ENCODE results near the gene PIK3C3. TPM values are rescaled to one million over a fixed set of nuclear protein-coding genes. Genes with fewer than 3 reads are reported as not detected.

PIK3C3 gene
- total RNA-seq, 4 donors from 2014 or later, result 20.2 to 70.7 (median 45.2) TPM

DNA sequence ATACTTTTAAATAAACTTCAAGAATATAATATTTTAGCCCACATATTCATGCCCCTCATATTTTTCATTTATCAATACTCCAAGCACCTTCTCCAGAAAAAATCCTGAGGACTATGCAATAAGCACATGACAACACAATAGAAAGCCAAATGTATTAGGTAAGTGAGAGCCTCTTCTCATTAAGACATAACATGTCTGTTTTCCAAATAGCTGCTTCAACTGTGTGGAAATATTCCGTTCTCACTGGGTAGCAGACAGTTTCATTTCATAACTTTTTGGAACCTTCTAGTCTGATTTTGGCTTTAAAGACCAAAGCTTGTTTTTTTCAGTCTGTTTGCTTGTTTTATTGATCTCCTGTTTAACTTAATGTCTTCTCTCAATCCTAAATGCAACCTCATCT, 137.8 kb downstream of the PIK3C3 start:
- Histone ChIP-seq H3K36me3 (no peaks in the 10 kb centered on the region), H3K9me3 (no peaks in the 10 kb centered on the region), H3K4me3 (no peak overlapping the region), H3K4me1 (peaks cover 0 to 7% (median 4%) of the 10 kb centered on the region in 4 donors), H3K27me3 (no peaks in the 10 kb centered on the region), H3K27ac (no peak overlapping the region)
- DNase-seq, result no peak
- in situ Hi-C loops (cut with MboI; ENCODE audit: low pct_ligation_motif_present in 1 of 4, low pct_unique_long_range_greater_than_20kb in 1 of 4, low sequenced_read_pairs in 3 of 4), result no loop called here
- 78 to 92% methylated on average over 1 of the region's 1 CpG for WGBS, 2 donors (ENCODE audit: low coverage in 1 of 2)
- TF ChIP-seq POLR2AphosphoS5 (IDR thresholded peaks at IDR 0.05) (no peak), EP300 (IDR thresholded peaks at IDR 0.05; ENCODE audit: low read depth) (no peak), POLR2A (IDR thresholded peaks at IDR 0.05) (no peak)
- TF ChIP-seq, protein P1, sequence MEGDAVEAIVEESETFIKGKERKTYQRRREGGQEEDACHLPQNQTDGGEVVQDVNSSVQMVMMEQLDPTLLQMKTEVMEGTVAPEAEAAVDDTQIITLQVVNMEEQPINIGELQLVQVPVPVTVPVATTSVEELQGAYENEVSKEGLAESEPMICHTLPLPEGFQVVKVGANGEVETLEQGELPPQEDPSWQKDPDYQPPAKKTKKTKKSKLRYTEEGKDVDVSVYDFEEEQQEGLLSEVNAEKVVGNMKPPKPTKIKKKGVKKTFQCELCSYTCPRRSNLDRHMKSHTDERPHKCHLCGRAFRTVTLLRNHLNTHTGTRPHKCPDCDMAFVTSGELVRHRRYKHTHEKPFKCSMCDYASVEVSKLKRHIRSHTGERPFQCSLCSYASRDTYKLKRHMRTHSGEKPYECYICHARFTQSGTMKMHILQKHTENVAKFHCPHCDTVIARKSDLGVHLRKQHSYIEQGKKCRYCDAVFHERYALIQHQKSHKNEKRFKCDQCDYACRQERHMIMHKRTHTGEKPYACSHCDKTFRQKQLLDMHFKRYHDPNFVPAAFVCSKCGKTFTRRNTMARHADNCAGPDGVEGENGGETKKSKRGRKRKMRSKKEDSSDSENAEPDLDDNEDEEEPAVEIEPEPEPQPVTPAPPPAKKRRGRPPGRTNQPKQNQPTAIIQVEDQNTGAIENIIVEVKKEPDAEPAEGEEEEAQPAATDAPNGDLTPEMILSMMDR (IDR thresholded peaks at IDR 0.05), result no peak
- intact Hi-C loops (cut with DNase I; ENCODE audit: low total_unique reads), result no loop called here

GRCh38 chr18:42094875-42095274, 139.8 kb downstream of the PIK3C3 start:
- H3K36me3 ChIP-seq, result no peaks in the 10 kb centered on the region
- in situ Hi-C loops (cut with MboI; ENCODE audit: low pct_ligation_motif_present in 1 of 4, low pct_unique_long_range_greater_than_20kb in 1 of 4, low sequenced_read_pairs in 3 of 4) (no loop called here), intact Hi-C loops (cut with DNase I; ENCODE audit: low total_unique reads) (no loop called here)
- DNase-seq, result no peak
- H3K27ac ChIP-seq, result no peak overlapping the region
- no peaks in the 10 kb centered on the region for H3K27me3 ChIP-seq
- H3K9me3 ChIP-seq, result no peaks in the 10 kb centered on the region
- peaks cover 0 to 7% (median 4%) of the 10 kb centered on the region in 4 donors for H3K4me1 ChIP-seq
- H3K4me3 ChIP-seq, result no peak overlapping the region
- TF ChIP-seq POLR2A (IDR thresholded peaks at IDR 0.05) (no peak), POLR2AphosphoS5 (IDR thresholded peaks at IDR 0.05) (no peak), EP300 (IDR thresholded peaks at IDR 0.05; ENCODE audit: low read depth) (no peak)
- TF ChIP-seq, protein P1 (IDR thresholded peaks at IDR 0.05), result no peak

GRCh38 chr18:42095732-42096377, 140.8 kb downstream of the PIK3C3 start:
- intact Hi-C loops (cut with DNase I; ENCODE audit: low total_unique reads) (no loop called here), in situ Hi-C loops (cut with MboI; ENCODE audit: low pct_ligation_motif_present in 1 of 4, low pct_unique_long_range_greater_than_20kb in 1 of 4, low sequenced_read_pairs in 3 of 4) (no loop called here)
- Histone ChIP-seq H3K4me3 (no peak overlapping the region), H3K4me1 (peaks cover 0 to 7% (median 4%) of the 10 kb centered on the region in 4 donors), H3K27ac (peak overlapping the region in 3 of 4 donors; percentile 7 to 23 (median 8)), H3K36me3 (no peaks in the 10 kb centered on the region), H3K9me3 (no peaks in the 10 kb centered on the region), H3K27me3 (no peaks in the 10 kb centered on the region)
- no peak for DNase-seq
- TF ChIP-seq POLR2AphosphoS5 (IDR thresholded peaks at IDR 0.05) (no peak), EP300 (IDR thresholded peaks at IDR 0.05; ENCODE audit: low read depth) (no peak), POLR2A (IDR thresholded peaks at IDR 0.05) (no peak)
- TF ChIP-seq, protein P1 (IDR thresholded peaks at IDR 0.05), result no peak

DNA sequence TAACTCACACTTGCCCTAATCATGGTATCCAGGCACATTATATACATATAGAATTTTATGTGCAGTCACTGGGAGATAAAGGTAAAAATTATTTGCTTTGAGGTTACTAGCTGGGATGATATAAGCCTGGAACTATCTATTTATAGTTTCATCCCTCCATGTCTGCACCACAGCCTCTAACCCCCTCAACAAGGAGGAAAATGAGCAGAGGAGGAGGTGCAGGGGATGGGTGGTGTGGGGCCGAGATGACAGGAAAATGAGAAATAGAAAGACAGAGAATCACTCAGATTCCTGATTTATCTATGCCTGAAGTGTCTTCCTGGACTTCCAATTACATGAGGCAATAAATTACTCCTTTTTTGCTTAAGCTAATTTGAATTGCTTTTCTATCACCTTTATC, 145.2 kb downstream of the PIK3C3 start:
- Histone ChIP-seq H3K27ac (no peak overlapping the region), H3K27me3 (no peaks in the 10 kb centered on the region), H3K4me1 (peaks cover 0 to 7% (median 4%) of the 10 kb centered on the region in 4 donors), H3K36me3 (no peaks in the 10 kb centered on the region), H3K4me3 (no peak overlapping the region), H3K9me3 (no peaks in the 10 kb centered on the region)
- DNase-seq, result no peak
- TF ChIP-seq POLR2AphosphoS5 (IDR thresholded peaks at IDR 0.05) (no peak), EP300 (IDR thresholded peaks at IDR 0.05; ENCODE audit: low read depth) (no peak), POLR2A (IDR thresholded peaks at IDR 0.05) (no peak)
- TF ChIP-seq, protein P1 (IDR thresholded peaks at IDR 0.05), result no peak
- intact Hi-C loops (cut with DNase I; ENCODE audit: low total_unique reads) (no loop called here), in situ Hi-C loops (cut with MboI; ENCODE audit: low pct_ligation_motif_present in 1 of 4, low pct_unique_long_range_greater_than_20kb in 1 of 4, low sequenced_read_pairs in 3 of 4) (loop anchor here in 3 of 4 donors (25.0 kb wide), 2 partner anchors 1162 to 1487 kb away; no protein-coding TSS in a partner anchor)
- WGBS, 2 donors (ENCODE audit: low coverage in 1 of 2), result 78 to 88% methylated on average over 1 of the region's 1 CpG
